ENCODE data around the gene DCAF7.

The DCAF7 gene

DNA sequence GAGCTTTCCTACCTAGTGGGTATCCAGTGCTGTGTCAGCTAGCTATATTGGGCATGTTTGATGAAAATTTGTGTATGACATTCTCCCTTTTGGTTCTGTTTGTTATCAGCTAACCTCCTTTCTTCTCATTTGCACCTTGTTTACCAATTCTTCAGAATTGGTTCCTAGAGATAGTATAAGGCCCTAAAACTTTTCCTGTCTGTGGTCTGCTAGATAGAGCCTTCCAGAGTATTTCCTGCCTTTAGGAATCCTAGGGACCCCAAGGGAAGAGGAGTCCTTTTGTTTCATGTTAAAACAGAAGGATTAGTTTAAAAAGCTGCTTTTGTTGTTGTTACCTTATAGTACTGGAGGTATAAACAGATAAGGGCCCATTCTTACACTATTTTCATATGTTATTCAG is 83.5 kb downstream of the DCAF7 start:
- DNase-seq: peak in 1 of 2 experiments; percentile 41

DNA sequence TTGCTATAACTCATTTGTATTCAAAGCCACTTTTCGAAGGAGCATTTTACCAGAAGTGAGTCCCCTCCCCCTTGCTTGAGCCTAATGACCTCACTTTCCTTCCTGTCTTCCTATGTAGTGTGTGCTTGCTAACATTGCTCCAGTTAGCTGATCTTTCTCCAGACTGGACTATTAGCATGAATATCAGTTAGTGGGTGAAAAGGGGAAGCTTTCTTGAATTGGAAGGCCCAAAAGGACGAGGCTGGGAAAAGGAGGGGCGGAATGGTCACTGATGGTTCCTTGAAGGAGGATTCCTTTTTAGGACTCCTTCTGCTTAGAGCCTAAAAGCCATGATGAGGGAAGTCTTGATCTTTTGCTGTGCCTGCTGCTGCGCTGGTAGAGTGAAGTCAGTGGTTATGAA is 83.9 kb downstream of the DCAF7 start:
- peak; percentile 96 to 98 for DNase-seq

DNA sequence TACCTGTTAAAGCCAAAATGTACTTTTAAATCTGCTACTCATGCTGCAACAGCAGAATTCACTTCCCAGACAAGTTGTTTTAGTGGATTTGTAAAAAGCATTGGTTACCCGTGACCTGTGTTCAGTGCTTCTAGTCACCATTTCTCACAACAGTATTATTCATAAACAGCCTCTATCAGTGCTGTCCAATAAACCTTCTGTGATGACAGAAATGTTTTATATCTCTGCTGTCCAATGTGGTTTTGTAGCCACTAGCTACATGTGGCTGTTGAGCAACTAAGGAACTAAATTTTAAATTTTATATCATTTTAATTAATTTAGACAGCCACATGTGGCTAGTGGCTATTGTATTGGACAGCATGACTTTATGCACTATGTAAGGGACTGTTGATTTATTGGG is 84.5 kb downstream of the DCAF7 start:
- no peak for DNase-seq

DNA sequence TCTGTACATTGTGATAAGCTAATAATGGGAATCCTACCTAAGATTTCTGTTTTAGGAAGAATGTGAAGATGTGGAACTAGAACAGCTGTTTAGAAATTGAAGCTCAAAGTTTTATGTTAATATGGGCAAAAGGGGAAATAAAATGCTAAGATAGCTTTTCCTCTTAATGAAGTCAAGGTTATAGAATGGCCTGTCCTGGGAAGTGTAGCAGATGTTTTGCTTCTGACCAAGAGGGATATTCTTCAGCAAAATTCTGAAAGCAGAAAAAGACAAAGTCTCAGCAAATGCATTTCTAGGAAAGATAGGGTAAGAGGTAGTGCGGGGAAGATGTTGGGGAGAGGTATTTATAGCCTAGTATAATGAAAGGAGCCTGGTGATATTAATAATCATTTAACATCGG is 85.0 kb downstream of the DCAF7 start:
- peak in 1 of 2 experiments; percentile 11 for DNase-seq

DNA sequence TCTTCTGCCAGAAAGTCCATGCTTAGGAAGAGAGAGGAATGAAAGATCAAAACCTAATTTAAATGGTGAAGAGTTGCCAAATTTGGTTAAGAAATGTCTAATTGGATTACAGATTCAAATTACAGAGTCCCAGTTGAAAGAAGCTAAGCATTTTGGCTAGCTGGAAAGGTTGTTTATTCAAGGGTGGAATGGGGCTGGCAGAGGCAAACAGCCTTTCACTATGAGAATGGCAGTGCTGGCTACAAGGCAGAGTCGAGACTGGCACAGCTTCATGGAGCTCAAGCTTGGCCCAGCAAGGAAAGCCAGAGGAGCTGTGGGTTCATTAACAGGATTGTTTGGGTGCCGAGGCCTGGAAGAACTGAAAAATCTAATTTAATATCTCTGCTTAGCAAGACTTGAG is 85.5 kb downstream of the DCAF7 start:
- DNase-seq: no peak

DNA sequence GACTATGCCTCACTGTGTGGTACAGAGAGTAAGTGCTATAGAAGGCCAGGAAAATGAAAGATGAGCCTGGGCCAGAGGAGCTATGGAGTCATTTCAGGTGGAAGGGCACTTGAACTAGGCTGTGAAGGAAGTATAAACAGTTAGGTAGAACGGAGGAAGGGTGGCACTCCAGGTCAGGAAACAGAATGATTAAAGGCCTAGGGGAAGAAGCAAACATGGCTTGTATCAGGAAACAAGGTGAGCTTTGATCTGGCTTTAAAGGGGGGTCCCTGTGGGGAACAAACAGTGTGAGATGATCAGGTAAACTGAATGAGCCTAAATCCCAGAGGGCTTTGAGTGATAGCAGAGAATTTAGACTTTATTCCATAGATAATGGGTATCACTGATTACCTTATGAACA is 88.8 kb downstream of the DCAF7 start:
- no peak for DNase-seq

DNA sequence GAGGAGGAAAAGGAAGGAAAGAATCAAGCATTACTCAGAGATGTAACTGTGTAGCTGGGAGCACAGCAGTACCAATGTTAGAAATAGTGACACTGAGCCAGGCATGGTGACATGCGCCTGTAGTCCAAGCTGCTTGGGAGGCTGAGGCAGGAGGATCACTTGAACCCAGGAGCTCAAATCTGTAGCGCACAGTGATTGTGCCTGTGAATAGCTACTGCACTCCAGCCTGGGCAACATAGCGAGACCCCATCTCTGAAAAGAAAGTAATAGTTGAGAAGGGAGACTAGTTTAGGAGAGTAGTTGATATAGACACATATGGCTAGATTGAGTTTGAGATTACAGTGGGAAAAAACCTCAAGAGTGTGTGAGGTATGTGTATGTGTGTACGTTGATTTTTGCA is 89.8 kb downstream of the DCAF7 start:
- DNase-seq: no peak

DNA sequence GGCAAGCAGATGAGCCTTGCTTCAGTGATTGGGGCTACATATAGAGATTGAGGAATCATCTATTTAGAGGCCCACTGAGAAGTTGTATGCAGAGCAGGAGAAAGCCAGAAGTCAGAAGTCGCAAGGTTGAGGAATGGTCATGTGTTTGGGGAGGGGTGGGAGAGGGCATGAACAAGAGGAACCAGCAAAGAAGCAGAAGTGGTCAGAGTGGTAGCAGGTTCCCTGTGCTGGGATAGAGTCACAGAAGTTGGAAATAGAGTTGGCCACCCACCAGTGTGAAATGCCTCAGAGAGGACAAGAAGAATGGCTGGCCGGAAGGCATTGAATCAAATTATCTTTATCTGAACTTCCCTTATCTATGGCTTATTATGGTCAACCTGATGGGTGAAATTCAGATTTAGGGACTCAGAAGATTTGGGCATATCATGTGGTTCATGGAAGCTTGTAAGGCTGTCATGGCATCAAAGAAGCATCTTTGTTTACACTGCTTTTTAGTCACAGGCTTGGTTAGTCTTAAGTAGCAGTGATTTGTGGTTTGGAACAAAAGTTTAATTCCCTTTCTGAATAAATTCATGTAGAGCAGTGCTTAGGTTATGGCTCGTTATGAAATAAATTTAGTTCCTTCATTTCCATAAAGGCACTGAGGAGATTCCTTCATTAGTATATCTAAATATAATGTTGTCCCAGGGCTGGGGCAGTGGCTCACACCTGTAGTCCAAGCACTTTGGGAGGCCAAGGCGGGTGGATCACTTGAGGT is 91.6 kb downstream of the DCAF7 start:
- peak; percentile 98 to 99 for DNase-seq

Measured in Kasumi-1 (cell line).